ENCODE data around the gene FGD5. TPM values are rescaled to one million over a fixed set of nuclear protein-coding genes. Genes with fewer than 3 reads are reported as not detected.

Gene FGD5
- total RNA-seq, 2 experiments from 2014 or later, result 0.10 TPM; not detected in 1

- Mint-ChIP-seq H3K27ac (no peak overlapping the region), H3K36me3 (ENCODE audit: low read depth) (no peaks in the 10 kb centered on the region), H3K9me3 (no peaks in the 10 kb centered on the region), H3K4me1 (no peaks in the 10 kb centered on the region), H3K4me3 (no peak overlapping the region), H3K27me3 (peaks cover 28% of the 10 kb centered on the region)
- ChIA-PET POLR2A (no interaction called here), CTCF (interaction anchor here (0.7 to 2.3 kb wide), 3 partner anchors 119 to 127 kb away, joined by 3 to 9 read pairs (median 5); no protein-coding TSS in a partner anchor)
- DNase-seq, result no peak
Measured at GRCh38 chr3:14794435-14794834, 24.3 kb upstream of the FGD5 start.

GRCh38 chr3:14795996-14796395, 22.8 kb upstream of the FGD5 start:
- no peak overlapping the region for H3K4me3 Mint-ChIP-seq
- CTCF ChIA-PET, result interaction anchor here (1.0 kb wide), 1 partner anchor 125 kb away, joined by 4 read pairs; no protein-coding TSS in a partner anchor

GRCh38 chr3:14796403-14797077, 22.2 kb upstream of the FGD5 start:
- ChIA-PET CTCF (no interaction called here), POLR2A (interaction anchor here (0.6 kb wide), 1 partner anchor 76 kb away, joined by 3 read pairs; no protein-coding TSS in a partner anchor)
- H3K9me3 Mint-ChIP-seq, result no peaks in the 10 kb centered on the region
- H3K36me3 Mint-ChIP-seq (ENCODE audit: low read depth), result no peaks in the 10 kb centered on the region
- no peak for DNase-seq
- no peak overlapping the region for H3K27ac Mint-ChIP-seq
- H3K4me3 Mint-ChIP-seq, result no peak overlapping the region
- peaks cover 26% of the 10 kb centered on the region for H3K27me3 Mint-ChIP-seq
- H3K4me1 Mint-ChIP-seq, result no peaks in the 10 kb centered on the region

More at GRCh38 chr3:14795996-14796395, 22.8 kb upstream of the FGD5 start:
- Mint-ChIP-seq H3K4me1 (no peaks in the 10 kb centered on the region), H3K27ac (no peak overlapping the region), H3K27me3 (peaks cover 28% of the 10 kb centered on the region), H3K36me3 (ENCODE audit: low read depth) (no peaks in the 10 kb centered on the region), H3K9me3 (no peaks in the 10 kb centered on the region)
- no peak for DNase-seq
- POLR2A ChIA-PET, result no interaction called here

GRCh38 chr3:14797731-14798130, 21.0 kb upstream of the FGD5 start:
- Mint-ChIP-seq H3K36me3 (ENCODE audit: low read depth) (no peaks in the 10 kb centered on the region), H3K27ac (no peak overlapping the region), H3K27me3 (peaks cover 32% of the 10 kb centered on the region), H3K4me1 (no peaks in the 10 kb centered on the region), H3K9me3 (no peaks in the 10 kb centered on the region), H3K4me3 (no peak overlapping the region)
- no peak for DNase-seq
- ChIA-PET POLR2A (no interaction called here), CTCF (interaction anchor here (0.8 kb wide), 1 partner anchor 168 kb away, joined by 4 read pairs; no protein-coding TSS in a partner anchor)

DNA sequence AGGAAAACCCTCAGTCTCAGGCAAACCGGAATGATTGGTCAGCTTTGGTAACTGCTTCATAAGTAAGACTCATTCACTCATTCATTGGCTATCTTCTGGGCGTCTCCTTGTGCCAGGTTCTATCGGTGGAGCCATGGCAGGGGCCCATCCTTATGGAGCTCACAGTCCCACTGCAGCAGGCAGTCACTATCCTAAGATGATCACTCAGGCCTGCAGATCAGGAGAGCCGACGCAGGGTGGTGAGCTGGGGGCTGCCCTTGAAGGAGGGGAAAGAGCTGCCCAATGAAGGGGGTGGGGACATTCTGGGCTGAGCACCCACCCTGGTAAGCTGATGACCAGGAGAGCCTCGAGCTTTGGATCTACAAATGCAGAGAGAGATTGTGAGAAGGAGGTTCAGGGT, 20.5 kb upstream of the FGD5 start:
- no peak overlapping the region for H3K4me3 Mint-ChIP-seq
- no peaks in the 10 kb centered on the region for H3K36me3 Mint-ChIP-seq (ENCODE audit: low read depth)
- no peaks in the 10 kb centered on the region for H3K9me3 Mint-ChIP-seq
- ChIA-PET CTCF (interaction anchor here (0.8 kb wide), 1 partner anchor 168 kb away, joined by 4 read pairs; no protein-coding TSS in a partner anchor), POLR2A (no interaction called here)
- peaks cover 35% of the 10 kb centered on the region for H3K27me3 Mint-ChIP-seq
- no peak overlapping the region for H3K27ac Mint-ChIP-seq
- H3K4me1 Mint-ChIP-seq, result peaks cover 3% of the 10 kb centered on the region
- no peak for DNase-seq

DNA sequence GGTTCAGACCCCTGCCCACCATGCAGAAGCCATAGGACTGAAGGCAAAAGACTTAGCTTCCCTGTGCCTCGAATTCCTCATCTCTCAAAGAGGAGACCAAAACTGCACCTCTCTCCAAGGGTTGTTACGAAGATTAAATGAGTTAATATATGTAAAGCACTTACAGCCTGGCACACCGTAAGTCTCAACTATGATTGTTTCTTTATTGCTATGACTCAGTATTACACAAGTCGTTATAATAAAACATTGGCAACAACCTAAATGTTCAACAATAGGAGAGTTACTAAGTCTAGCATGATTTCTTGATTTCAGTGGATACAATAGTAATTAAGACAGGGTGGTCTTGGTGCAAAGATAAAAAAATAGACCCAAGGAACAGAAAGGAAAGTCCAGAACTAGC, 19.6 kb upstream of the FGD5 start:
- Mint-ChIP-seq H3K27ac (no peak overlapping the region), H3K36me3 (ENCODE audit: low read depth) (no peaks in the 10 kb centered on the region), H3K4me3 (no peak overlapping the region), H3K4me1 (peaks cover 12% of the 10 kb centered on the region), H3K27me3 (peaks cover 43% of the 10 kb centered on the region), H3K9me3 (no peaks in the 10 kb centered on the region)
- ChIA-PET POLR2A (no interaction called here), CTCF (no interaction called here)
- no peak for DNase-seq

DNA sequence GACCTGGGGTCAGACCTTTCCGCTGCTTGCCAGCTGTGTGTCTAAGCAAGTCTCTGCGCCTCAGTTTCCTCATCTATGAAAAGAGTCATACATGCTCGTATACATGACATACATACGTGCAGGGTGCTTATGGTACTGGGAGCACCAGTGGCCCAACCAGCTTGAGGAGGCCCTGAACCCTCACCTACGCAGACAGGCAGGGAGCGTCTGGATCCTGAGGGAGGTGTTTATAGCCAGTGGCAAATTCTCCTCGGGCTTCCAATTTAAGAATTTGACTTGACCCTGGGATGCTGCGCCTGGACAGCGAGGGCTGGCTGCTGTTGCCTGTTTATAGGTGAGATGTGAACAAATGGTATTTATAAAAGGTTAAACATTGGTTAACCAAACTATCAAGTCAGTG, 17.7 kb upstream of the FGD5 start:
- ChIA-PET CTCF (no interaction called here), POLR2A (no interaction called here)
- H3K4me1 Mint-ChIP-seq, result peaks cover 29% of the 10 kb centered on the region
- DNase-seq, result no peak
- H3K4me3 Mint-ChIP-seq, result no peak overlapping the region
- no peaks in the 10 kb centered on the region for H3K36me3 Mint-ChIP-seq (ENCODE audit: low read depth)
- H3K27me3 Mint-ChIP-seq, result peaks cover 44% of the 10 kb centered on the region
- no peak overlapping the region for H3K27ac Mint-ChIP-seq
- no peaks in the 10 kb centered on the region for H3K9me3 Mint-ChIP-seq

- Mint-ChIP-seq H3K4me3 (no peak overlapping the region), H3K27ac (no peak overlapping the region), H3K36me3 (ENCODE audit: low read depth) (no peaks in the 10 kb centered on the region), H3K27me3 (peaks cover 49% of the 10 kb centered on the region), H3K4me1 (peaks cover 36% of the 10 kb centered on the region), H3K9me3 (no peaks in the 10 kb centered on the region)
- no peak for DNase-seq
- POLR2A ChIA-PET, result no interaction called here
- CTCF ChIA-PET, result no interaction called here
Measured at GRCh38 chr3:14801668-14802380, 16.9 kb upstream of the FGD5 start.

- Mint-ChIP-seq H3K4me3 (no peak overlapping the region), H3K27ac (no peak overlapping the region), H3K4me1 (peaks cover 40% of the 10 kb centered on the region), H3K27me3 (peaks cover 53% of the 10 kb centered on the region), H3K9me3 (no peaks in the 10 kb centered on the region), H3K36me3 (ENCODE audit: low read depth) (no peaks in the 10 kb centered on the region)
- ChIA-PET CTCF (no interaction called here), POLR2A (no interaction called here)
- DNase-seq, result no peak
Measured at GRCh38 chr3:14802381-14802731, 16.4 kb upstream of the FGD5 start.

DNA sequence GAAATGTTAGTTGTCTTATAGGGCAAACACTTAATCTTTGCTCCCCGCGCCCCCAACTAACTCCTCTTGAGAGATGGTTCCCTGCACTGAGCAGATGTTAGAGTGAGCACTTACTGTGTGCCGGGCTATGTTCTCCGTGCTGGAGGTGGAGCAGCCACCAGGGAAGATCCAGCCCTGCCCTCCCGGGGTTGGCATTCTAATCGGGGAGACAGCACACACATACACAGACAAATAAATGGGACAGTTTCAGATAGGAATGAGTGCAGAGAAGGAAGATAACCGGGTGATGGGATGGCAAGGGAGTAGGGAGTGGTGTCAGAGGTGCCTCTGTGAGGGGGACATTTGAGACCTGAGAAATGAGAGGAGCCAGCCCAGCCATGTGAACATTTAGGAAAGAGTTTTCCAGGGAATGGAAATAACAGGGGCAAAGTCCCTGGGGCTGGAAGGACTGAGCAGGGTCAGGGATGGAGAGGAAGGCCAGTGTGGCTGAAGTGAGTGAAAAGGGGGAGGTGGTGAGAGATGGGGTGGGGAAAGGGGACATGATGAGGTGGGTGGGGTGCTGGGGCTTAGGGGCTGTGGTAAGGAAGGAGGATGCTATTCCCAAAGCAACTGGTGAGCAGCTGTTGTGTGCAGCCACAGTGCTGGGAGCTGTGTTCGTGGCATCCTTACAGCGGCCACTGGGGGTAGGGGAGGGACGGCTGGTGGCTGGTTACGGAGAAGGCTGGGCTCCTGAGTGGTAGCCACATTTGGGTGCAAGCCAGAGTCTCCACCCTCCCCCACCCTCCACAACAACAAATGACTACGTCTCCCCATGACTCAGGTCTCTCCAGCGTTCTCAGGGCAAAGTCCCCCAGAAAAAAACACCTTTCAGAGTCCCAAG, 15.4 kb upstream of the FGD5 start:
- H3K9me3 Mint-ChIP-seq, result no peaks in the 10 kb centered on the region
- H3K36me3 Mint-ChIP-seq (ENCODE audit: low read depth), result no peaks in the 10 kb centered on the region
- H3K4me3 Mint-ChIP-seq, result no peak overlapping the region
- H3K27me3 Mint-ChIP-seq, result peaks cover 60% of the 10 kb centered on the region
- ChIA-PET POLR2A (no interaction called here), CTCF (no interaction called here)
- H3K4me1 Mint-ChIP-seq, result peaks cover 40% of the 10 kb centered on the region
- DNase-seq, result peak; percentile 47
- no peak overlapping the region for H3K27ac Mint-ChIP-seq

DNA sequence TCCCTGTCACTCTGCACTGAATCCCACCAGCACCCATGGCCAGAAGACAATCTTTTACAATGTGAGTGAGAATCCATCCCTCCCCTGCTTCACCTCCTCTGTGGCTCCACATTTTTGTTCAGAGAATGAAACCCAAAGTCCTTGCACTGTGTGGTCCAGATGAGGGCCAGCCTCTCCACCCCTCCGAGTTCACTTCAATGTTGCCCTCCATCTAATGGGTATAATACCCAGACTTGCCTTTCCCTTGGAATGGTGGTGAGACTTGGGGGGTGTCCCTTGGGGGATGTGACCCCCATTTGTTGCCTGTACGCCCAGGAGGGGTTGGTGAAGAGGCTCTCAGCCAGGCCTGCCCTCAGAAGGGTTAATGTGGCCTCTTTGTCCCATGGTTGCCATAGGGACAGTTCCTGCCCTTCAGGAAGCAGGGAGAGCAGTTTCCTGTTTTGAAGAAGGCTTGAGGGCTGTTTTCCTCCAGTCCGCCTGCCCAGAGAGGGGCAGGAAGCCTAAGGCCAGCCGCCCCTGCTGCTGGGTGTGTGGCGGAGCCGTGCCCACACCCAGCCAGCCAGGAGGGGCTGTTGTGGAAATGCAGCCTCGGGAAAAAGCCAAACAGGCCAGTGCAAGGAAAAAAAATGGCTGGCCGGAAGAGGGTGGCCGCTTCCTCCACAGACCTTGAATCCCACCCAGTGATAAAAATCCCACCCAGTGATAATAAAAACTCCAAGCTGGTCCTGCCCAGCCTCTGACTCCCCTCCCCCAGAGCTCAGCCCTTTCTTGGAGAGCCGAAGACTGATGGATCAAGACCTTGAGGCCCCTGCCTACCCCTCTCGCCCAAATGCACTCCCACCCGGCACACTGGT, 14.6 kb upstream of the FGD5 start:
- Mint-ChIP-seq H3K36me3 (ENCODE audit: low read depth) (no peaks in the 10 kb centered on the region), H3K4me1 (peaks cover 40% of the 10 kb centered on the region), H3K4me3 (no peak overlapping the region), H3K9me3 (no peaks in the 10 kb centered on the region), H3K27ac (no peak overlapping the region), H3K27me3 (peaks cover 67% of the 10 kb centered on the region)
- ChIA-PET CTCF (no interaction called here), POLR2A (no interaction called here)
- no peak for DNase-seq

GRCh38 chr3:14804835-14805780, 13.7 kb upstream of the FGD5 start:
- no peak overlapping the region for H3K4me3 Mint-ChIP-seq
- no peaks in the 10 kb centered on the region for H3K36me3 Mint-ChIP-seq (ENCODE audit: low read depth)
- H3K27ac Mint-ChIP-seq, result no peak overlapping the region
- DNase-seq, result no peak
- POLR2A ChIA-PET, result no interaction called here
- no peaks in the 10 kb centered on the region for H3K9me3 Mint-ChIP-seq
- H3K27me3 Mint-ChIP-seq, result peaks cover 69% of the 10 kb centered on the region
- CTCF ChIA-PET, result no interaction called here
- H3K4me1 Mint-ChIP-seq, result peaks cover 40% of the 10 kb centered on the region
